ENCODE results near the gene KHDC4.

DNA sequence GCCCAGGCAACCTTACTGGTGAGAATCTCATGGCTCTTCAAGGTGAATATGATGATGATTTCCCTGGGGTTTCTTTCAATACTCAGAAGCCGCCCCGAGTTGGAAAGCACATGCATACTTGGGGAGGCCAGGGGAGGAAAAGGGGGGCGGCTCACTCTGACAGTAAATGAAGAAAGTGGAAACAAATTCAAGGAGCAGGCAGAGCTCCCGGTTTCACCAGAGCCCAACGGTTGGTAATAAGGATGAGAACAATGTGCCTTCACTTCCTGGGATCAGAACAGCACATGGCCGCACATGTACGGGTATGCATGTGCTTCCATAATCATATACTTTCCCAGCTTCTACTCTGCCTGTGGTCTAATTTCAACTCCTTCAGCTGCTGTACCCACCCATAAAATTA lies 47.9 kb upstream of the KHDC4 start:
- TF ChIP-seq, protein P1, sequence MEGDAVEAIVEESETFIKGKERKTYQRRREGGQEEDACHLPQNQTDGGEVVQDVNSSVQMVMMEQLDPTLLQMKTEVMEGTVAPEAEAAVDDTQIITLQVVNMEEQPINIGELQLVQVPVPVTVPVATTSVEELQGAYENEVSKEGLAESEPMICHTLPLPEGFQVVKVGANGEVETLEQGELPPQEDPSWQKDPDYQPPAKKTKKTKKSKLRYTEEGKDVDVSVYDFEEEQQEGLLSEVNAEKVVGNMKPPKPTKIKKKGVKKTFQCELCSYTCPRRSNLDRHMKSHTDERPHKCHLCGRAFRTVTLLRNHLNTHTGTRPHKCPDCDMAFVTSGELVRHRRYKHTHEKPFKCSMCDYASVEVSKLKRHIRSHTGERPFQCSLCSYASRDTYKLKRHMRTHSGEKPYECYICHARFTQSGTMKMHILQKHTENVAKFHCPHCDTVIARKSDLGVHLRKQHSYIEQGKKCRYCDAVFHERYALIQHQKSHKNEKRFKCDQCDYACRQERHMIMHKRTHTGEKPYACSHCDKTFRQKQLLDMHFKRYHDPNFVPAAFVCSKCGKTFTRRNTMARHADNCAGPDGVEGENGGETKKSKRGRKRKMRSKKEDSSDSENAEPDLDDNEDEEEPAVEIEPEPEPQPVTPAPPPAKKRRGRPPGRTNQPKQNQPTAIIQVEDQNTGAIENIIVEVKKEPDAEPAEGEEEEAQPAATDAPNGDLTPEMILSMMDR (IDR thresholded peaks at IDR 0.05; ENCODE audit: low read depth, low read length), result no peak
- TF ChIP-seq POLR2A (IDR thresholded peaks at IDR 0.05; ENCODE audit: extremely low read depth, insufficient read length), result no peak
- TF ChIP-seq MYC (IDR thresholded peaks at IDR 0.05; ENCODE audit: low read depth, low read length), result no peak
- TF ChIP-seq, protein P2, sequence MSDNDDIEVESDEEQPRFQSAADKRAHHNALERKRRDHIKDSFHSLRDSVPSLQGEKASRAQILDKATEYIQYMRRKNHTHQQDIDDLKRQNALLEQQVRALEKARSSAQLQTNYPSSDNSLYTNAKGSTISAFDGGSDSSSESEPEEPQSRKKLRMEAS (IDR thresholded peaks at IDR 0.05; ENCODE audit: low read depth, low read length), result peak; percentile 30
